ENCODE measurements around the gene TIMM50.

DNA sequence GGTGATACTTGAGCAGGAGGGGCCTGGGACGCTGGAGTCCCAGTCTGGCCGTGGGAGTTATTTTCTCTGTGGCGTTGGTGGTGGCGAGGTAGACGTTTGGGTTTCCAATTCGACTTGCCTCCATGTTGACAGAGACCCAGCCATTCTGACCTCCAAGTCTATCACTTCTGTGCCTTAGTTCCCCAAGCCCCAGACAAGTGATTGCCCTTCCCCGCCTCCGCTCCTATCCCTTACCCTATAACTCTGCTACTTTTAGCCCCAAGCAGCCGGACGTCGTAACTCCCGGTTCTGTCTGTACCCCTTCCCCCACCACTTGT is 549 bp downstream of the TIMM50 start:
- TF ChIP-seq, protein P1, sequence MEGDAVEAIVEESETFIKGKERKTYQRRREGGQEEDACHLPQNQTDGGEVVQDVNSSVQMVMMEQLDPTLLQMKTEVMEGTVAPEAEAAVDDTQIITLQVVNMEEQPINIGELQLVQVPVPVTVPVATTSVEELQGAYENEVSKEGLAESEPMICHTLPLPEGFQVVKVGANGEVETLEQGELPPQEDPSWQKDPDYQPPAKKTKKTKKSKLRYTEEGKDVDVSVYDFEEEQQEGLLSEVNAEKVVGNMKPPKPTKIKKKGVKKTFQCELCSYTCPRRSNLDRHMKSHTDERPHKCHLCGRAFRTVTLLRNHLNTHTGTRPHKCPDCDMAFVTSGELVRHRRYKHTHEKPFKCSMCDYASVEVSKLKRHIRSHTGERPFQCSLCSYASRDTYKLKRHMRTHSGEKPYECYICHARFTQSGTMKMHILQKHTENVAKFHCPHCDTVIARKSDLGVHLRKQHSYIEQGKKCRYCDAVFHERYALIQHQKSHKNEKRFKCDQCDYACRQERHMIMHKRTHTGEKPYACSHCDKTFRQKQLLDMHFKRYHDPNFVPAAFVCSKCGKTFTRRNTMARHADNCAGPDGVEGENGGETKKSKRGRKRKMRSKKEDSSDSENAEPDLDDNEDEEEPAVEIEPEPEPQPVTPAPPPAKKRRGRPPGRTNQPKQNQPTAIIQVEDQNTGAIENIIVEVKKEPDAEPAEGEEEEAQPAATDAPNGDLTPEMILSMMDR (IDR thresholded peaks at IDR 0.05), result no peak
- no peak for TF ChIP-seq POLR2A (IDR thresholded peaks at IDR 0.05)

All from Peyer's patch (tissue), 4 donors.